GM10847 (cell line): ENCODE measurements around the gene TKT.

Experiments used
- POLR2A ChIP-seq: IDR thresholded peaks from 2 replicates; pipeline ENCODE4 v1.6.1; 2011; ENCODE audit not compliant: insufficient read length; ENCODE audit errors: extremely low read depth

Gene TKT

GRCh38 chr3:53234130-53234840 lies 21.5 kb downstream of the TKT start:
- no peak for TF ChIP-seq POLR2A

DNA sequence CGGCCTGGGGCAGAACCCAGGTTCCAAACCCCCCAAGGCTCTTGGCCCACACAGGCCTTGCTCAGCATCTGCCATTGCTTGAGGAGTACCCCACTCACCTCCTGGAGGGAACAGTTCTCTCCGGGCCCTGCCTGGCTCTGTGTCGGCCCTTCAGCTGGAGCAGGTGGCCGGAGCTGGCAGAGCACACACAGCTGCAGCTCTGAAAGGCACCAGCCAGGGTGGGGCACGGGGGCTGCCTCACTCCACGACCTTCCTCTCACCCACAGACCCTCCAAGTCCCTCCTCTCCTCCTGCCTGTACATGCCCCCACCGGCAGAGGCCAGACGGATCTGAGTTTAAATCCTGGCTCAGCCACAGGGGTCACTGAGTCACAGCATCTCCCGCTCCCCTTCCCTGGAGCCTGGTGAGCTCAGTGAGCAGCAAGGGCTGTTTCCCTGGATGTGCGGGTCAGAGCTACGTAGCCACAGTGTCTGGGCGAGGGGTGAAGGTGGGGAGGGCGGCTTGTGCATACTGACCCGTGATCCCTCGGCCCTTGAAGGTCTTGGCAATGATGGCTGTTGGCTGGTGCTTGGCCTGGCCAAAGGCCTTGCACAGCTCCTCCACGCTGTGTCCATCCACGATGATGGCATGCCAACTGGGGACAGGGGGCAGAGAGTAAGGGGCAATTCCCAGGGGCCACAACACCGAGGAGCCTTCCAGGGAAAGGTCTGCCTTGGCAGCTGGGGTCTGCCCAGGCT lies 23.0 kb downstream of the TKT start:
- no peak for TF ChIP-seq POLR2A

DNA sequence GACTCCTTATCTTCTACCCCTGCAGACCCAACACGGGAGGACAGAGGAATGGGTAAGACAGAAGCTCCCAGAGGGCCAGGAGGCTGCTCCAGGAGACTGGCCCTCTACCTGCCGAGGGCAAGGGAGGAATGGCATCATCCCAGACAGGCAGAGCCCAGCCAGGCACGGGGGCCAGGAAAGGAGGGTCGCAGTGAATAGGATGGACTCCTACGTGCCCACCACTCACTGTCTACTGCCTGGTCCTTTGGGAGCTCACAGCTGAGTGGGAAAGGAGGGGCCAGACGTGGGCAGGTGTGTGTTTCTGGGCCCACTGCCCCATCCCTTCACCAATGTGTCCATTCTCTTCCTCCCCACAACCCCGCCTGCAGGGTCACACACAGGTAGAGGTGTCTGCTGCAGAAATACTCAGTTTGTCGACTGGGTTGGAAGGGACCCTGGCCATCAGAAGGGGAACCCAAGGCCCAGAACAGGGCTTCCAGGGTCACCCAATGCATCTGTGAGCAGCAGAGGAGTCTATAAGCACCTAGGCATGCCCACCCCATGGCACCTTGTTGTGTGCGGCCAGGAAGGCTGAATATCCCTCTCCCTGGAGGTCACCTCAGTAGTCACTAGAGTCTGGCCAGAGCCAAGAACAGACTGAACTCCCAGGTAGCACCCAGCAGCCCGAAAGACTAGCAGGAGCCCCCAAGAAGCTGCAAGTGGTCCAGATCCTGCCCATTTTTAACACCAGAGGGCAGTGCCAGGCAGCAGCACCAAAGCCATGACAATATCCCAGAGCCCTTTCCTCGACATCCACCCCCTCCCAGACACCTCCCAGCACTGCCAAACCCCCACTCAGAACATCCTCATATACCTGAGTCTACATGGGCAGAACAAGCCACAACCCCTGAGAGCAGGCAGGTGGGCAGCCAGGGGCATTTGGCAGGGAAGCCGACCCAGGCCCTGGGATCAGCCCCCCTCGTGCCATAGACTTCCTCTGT lies 24.0 kb downstream of the TKT start:
- TF ChIP-seq POLR2A = no peak

GRCh38 chr3:53230789-53231188 lies 25.0 kb downstream of the TKT start:
- no peak for TF ChIP-seq POLR2A

- no peak for TF ChIP-seq POLR2A
Observed at GRCh38 chr3:53230041-53230621, 25.7 kb downstream of the TKT start.

DNA sequence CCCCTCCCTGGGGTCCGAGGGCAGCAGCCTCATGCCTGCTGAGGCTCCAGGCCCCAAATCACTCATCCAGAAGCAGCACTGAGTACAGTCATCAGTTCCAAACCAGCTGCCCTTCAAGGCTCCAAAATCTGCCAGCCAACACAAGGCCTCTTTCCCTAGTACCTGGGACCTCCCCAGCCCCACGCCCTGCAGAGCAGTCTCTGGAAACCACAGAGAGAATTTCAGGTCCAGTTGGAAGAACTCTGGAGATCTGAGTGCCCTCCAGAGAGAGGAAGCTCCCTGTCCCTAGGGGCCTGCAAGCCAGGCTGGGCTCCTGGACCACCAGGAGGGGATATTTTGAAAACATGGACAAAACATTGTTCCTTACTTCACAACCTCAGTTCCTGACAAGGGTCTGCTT lies 26.2 kb downstream of the TKT start:
- no peak for TF ChIP-seq POLR2A

- TF ChIP-seq POLR2A = no peak
Observed at GRCh38 chr3:53229171-53229570, 26.7 kb downstream of the TKT start.

DNA sequence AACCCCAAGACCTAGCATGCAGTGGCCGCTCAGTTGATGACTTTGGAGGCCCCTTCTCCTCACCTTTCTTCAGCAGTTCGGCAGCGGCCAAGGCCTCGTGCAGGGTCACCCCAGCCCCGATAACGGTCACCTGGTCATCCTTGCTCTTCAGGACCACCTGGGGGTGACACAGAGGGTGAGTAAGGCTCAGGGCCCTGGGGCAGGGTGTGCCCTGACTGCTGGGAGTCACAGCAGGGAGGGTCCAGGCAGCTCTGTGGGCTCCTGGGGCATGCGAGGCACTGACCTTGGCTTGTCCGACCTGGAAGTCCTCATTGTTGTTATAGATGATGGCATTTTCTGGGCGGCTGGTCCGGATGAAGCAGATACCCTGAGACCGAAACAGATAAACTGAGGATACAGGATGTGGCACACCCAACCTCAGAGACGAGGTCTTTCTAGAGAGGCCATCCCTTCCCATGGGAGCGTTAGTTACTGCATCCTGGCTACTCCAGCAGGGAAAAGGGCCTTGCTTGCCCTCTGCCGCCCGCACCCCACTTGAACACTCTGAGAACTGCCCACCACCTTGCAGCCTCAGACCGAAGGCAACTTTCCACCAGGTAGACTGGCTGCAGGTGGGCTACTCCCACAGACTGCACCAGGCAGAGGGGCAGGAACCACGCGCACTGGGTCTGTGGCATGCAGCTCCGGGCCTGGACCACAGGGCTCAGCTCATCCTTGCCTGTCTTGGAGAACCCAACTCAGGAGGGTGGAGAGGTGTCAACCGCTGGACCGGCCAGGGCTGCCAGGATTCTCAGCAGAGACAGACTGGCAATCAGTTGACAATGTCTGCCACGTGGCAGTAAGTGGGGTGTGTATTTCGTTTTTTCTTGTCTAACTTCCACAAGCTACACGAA lies 27.6 kb downstream of the TKT start:
- no peak for TF ChIP-seq POLR2A

- TF ChIP-seq POLR2A = no peak
Observed at GRCh38 chr3:53226841-53227407, 28.9 kb downstream of the TKT start.

- no peak for TF ChIP-seq POLR2A
Observed at GRCh38 chr3:53226142-53226840, 29.5 kb downstream of the TKT start.

DNA sequence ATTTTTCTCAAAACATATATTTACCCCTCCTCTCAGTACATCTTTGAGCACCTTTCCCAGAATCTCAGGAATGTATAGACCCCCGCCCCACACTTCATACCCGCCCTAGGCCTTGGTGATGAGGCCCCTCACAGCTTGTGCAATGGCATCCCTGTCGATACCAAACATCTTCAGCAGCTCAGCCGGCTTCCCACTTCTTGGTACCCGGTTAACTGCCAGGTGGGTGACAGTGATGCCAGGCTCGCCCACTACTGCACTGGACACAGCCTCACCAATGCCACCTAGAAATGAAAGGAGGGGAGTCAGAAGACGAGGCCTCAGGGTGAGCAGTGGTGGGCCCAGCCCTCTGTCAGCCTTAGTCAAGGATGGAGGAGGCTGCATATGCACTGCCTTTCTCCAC lies 30.2 kb downstream of the TKT start:
- no peak for TF ChIP-seq POLR2A

DNA sequence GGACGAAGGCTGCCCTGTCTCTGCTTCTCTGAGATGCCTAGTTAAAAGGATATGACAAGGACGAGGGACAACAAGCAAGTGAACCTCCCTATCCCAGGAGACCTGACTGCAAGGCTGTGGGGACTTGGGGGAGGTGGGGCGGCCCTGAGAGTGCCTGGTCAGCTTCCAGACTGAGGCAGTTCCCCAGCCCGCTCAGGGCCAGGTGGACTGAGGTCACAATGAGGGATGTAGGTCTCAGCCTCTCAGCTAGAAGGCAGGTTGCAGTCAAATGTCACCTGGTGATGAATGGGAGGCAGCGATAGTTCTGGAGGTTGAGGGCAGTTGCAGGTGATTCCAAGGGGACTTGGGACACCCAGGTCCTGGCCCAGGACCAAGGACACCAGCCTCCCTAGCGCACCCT lies 30.6 kb downstream of the TKT start:
- no peak for TF ChIP-seq POLR2A

- TF ChIP-seq POLR2A = no peak
Observed at GRCh38 chr3:53224536-53224935, 31.3 kb downstream of the TKT start.
